ENCODE data around the gene ANXA2. TPM values are rescaled to one million over a fixed set of nuclear protein-coding genes. Genes with fewer than 3 reads are reported as not detected.

The ANXA2 gene
- total RNA-seq, 3 donors from 2014 or later, result 376 to 796 (median 757) TPM

DNA sequence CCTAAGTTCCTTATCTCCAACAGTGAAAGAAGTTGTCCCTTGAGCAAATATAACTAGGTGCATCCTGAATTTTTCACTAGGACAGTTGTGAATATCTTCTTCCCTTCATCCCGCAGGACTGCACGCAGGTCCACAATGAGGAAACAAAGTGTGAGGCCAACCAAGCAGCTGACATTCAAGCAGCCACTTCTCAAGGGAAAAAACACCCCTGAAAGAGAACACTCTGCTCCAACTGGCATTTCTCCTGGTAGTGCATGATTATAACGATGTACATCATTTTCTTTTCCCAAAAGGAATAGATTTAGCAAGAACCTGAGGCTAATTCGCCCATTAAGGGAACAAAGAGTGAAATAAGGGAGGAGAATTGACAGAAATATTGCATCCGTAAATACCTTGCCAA is 74.5 kb downstream of the ANXA2 start:
- intact Hi-C loops (cut with DNase I, micrococcal nuclease), result loop anchor here in 1 of 2 donors (10.0 kb wide), 1 partner anchor 629 kb away; no protein-coding TSS in a partner anchor
- H3K9me3 ChIP-seq, result no peaks in the 10 kb centered on the region
- no peaks in the 10 kb centered on the region for H3K36me3 ChIP-seq (ENCODE audit: low read depth)
- DNase-seq, result no peak
- no peaks in the 10 kb centered on the region for H3K4me1 ChIP-seq (ENCODE audit: low read depth)
- no peak for ATAC-seq
- TF ChIP-seq, protein P1, sequence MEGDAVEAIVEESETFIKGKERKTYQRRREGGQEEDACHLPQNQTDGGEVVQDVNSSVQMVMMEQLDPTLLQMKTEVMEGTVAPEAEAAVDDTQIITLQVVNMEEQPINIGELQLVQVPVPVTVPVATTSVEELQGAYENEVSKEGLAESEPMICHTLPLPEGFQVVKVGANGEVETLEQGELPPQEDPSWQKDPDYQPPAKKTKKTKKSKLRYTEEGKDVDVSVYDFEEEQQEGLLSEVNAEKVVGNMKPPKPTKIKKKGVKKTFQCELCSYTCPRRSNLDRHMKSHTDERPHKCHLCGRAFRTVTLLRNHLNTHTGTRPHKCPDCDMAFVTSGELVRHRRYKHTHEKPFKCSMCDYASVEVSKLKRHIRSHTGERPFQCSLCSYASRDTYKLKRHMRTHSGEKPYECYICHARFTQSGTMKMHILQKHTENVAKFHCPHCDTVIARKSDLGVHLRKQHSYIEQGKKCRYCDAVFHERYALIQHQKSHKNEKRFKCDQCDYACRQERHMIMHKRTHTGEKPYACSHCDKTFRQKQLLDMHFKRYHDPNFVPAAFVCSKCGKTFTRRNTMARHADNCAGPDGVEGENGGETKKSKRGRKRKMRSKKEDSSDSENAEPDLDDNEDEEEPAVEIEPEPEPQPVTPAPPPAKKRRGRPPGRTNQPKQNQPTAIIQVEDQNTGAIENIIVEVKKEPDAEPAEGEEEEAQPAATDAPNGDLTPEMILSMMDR (IDR thresholded peaks at IDR 0.05), result no peak
- H3K4me3 ChIP-seq, result no peak overlapping the region

DNA sequence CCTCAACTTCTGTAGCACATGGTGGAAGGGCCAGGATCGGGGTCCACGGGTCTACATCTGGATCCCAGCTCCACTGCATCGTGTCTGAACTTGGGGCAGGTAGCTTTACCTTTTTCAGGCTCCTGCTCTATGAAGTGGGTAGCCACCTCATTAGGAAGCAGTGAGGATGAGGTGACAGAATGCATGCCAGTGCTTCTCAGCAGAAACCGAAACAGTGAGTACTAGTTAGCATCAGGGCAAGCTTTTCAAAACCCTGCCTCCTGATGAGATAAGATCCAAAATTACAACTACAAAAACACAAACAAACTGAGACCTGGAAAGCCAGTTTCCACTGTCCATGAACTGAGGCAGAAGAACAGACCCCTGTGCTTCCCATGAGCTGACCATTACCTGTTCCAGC is 77.4 kb downstream of the ANXA2 start:
- Histone ChIP-seq H3K9me3 (no peaks in the 10 kb centered on the region), H3K36me3 (ENCODE audit: low read depth) (no peaks in the 10 kb centered on the region), H3K4me1 (ENCODE audit: low read depth) (no peaks in the 10 kb centered on the region), H3K4me3 (no peak overlapping the region)
- DNase-seq (no peak), ATAC-seq (no peak)
- TF ChIP-seq, protein P1 (IDR thresholded peaks at IDR 0.05), result no peak
- intact Hi-C loops (cut with DNase I, micrococcal nuclease), result loop anchor here in 1 of 2 donors (10.0 kb wide), 1 partner anchor 626 kb away; no protein-coding TSS in a partner anchor

DNA sequence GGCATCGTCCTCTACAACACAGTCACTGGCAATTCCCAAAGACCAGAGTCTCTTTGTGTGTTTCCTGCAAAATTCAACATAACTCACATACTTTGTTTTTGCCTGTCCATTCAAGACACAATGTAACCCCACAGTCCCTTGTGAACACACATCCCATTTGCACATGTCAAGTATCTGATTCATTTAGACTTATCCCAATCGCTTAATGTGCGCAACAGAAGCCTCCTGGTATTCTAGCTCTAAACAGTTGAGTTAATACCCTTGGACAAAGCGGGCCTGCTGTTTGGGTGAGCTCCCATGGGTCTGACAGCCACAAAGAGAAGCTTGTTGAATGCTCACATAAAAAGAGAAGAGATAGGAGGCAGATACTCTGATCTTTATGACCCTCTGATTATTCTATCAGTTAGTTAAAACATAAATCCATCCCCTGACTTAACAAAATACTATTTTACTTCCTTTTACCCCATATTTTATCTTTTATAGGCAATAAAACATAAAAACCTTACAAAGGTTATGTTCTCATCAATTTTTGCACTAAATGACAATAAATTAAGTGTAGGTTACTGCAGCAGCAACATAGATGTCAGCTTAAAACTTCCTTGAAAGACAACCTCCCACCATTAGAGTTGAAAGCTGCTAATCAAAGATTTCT is 79.4 kb downstream of the ANXA2 start:
- no peaks in the 10 kb centered on the region for H3K4me1 ChIP-seq (ENCODE audit: low read depth)
- H3K36me3 ChIP-seq (ENCODE audit: low read depth), result no peaks in the 10 kb centered on the region
- ATAC-seq, result no peak
- no peaks in the 10 kb centered on the region for H3K9me3 ChIP-seq
- intact Hi-C loops (cut with DNase I, micrococcal nuclease), result no loop called here
- DNase-seq, result no peak
- no peak overlapping the region for H3K4me3 ChIP-seq
- TF ChIP-seq, protein P1 (IDR thresholded peaks at IDR 0.05), result no peak

DNA sequence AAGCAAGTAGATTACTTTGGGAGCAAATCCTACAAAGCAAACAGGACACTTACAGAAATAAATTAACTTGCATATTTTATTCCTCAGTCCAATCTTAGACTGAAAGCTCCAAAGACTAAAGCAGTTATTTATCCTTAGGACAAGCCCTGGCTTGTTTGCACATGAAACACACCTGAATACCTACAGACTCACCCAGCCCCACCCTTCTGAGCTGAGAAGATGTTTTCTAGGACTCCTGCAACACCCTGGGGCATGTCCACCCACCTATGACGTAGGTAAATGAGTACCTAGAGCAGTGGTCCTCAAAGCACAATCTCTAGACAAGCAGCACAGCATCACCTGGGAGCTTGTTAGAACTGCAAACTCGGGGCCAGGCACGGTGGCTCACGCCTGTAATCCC is 80.8 kb downstream of the ANXA2 start:
- TF ChIP-seq, protein P1 (IDR thresholded peaks at IDR 0.05), result no peak
- no peaks in the 10 kb centered on the region for H3K4me1 ChIP-seq (ENCODE audit: low read depth)
- no peak overlapping the region for H3K4me3 ChIP-seq
- H3K36me3 ChIP-seq (ENCODE audit: low read depth), result no peaks in the 10 kb centered on the region
- no peaks in the 10 kb centered on the region for H3K9me3 ChIP-seq
- ATAC-seq (no peak), DNase-seq (no peak)
- intact Hi-C loops (cut with DNase I, micrococcal nuclease), result no loop called here

DNA sequence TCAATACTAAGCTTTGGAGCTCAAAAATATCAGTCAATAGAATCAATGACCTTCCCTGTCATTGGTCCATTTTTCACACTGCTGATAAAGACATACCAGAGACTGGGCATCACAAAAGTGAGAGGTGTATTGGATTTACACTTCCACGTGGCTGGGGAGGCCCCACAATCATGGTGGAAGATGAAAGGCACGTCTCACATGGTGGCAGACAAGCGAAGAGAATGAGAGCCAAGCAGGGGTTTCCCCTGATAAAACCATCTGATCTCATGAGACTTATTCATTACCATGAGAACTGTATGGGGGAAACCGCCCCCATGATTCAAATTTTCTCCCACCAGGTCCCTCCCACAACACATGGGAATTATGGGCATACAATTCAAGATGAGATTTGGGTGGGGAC is 81.9 kb downstream of the ANXA2 start:
- intact Hi-C loops (cut with DNase I, micrococcal nuclease), result no loop called here
- H3K9me3 ChIP-seq, result no peaks in the 10 kb centered on the region
- H3K4me3 ChIP-seq, result no peak overlapping the region
- ATAC-seq (no peak), DNase-seq (no peak)
- no peaks in the 10 kb centered on the region for H3K4me1 ChIP-seq (ENCODE audit: low read depth)
- H3K36me3 ChIP-seq (ENCODE audit: low read depth), result no peaks in the 10 kb centered on the region
- TF ChIP-seq, protein P1 (IDR thresholded peaks at IDR 0.05), result no peak
